Measurements from ENCODE around the gene DIRAS3. TPM values are rescaled to one million over a fixed set of nuclear protein-coding genes. Genes with fewer than 3 reads are reported as not detected.

DIRAS3 gene
- total RNA-seq, 1 experiment from 2014 or later: 1.9 TPM

- TF ChIP-seq FOSL1 (IDR thresholded peaks at IDR 0.05; ENCODE audit: low read depth): no peak
- TF ChIP-seq ZBTB33 (IDR thresholded peaks at IDR 0.05; ENCODE audit: extremely low read depth, insufficient replicate concordance, low read length): no peak
- no peak for TF ChIP-seq EZH2 (IDR thresholded peaks at IDR 0.05)
- no peak for TF ChIP-seq ZFX (IDR thresholded peaks at IDR 0.05)
Measured at GRCh38 chr1:68015971-68016370, 34.5 kb downstream of the DIRAS3 start (continued).

GRCh38 chr1:68015369-68015768 is 35.1 kb downstream of the DIRAS3 start:
- ChIA-PET RAD21 (ENCODE audit: low non-redundant PET in 1 of 2, low total read pairs in 2 of 2, uncharacterized antibody in 2 of 2, unreplicated experiment in 2 of 2) (no interaction called here), CTCF (interaction anchor here (1.9 kb wide), 1 partner anchor 165 kb away, joined by 6 read pairs; no protein-coding TSS in a partner anchor), POLR2A (no interaction called here)
- no peak overlapping the region for H2AFZ ChIP-seq (ENCODE audit: low read depth, low read length, poor library complexity, severe bottlenecking)
- no peaks in the 10 kb centered on the region for H3K4me1 ChIP-seq (ENCODE audit: control insufficient read depth in 1 of 2, insufficient read depth in 2 of 2, low read length in 2 of 2)
- no peaks in the 10 kb centered on the region for H3K9me3 ChIP-seq (ENCODE audit: control insufficient read depth in 1 of 2, insufficient read depth in 1 of 2, low read depth in 1 of 2, low read length in 2 of 2)
- H3K4me3 ChIP-seq (replicated peaks in 1 of 2; ENCODE audit: low read depth in 1 of 2, low read length in 2 of 2): no peak overlapping the region
- no peak overlapping the region for H3K4me2 ChIP-seq (ENCODE audit: low read length)
- no peaks in the 10 kb centered on the region for H3K79me2 ChIP-seq (ENCODE audit: insufficient read depth, low read length)
- no peak for ATAC-seq
- H3K27me3 ChIP-seq (ENCODE audit: insufficient read depth, low read length): no peaks in the 10 kb centered on the region
- no peaks in the 10 kb centered on the region for H3K36me3 ChIP-seq (ENCODE audit: control insufficient read depth in 1 of 2, insufficient read depth in 2 of 2, low read length in 2 of 2)
- no peak overlapping the region for H3K27ac ChIP-seq (ENCODE audit: low read depth, low read length)
- DNase-seq (ENCODE audit: low read depth, low spot score): no peak
- intact Hi-C loops (cut with micrococcal nuclease): loop anchor here (10.0 kb wide), 1 partner anchor 481 kb away; no protein-coding TSS in a partner anchor
- BruUV-seq (replicated peaks): no TSS peak
- H4K20me1 ChIP-seq (ENCODE audit: insufficient read depth): no peaks in the 10 kb centered on the region
- H3K9me2 ChIP-seq (ENCODE audit: insufficient read depth): no peaks in the 10 kb centered on the region
- no peak for TF ChIP-seq FOSL1 (IDR thresholded peaks at IDR 0.05; ENCODE audit: low read depth)
- no peak for TF ChIP-seq RAD21 (IDR thresholded peaks at IDR 0.05; ENCODE audit: low read depth)
- TF ChIP-seq ATF3 (IDR thresholded peaks at IDR 0.05): no peak
- no peak for TF ChIP-seq MAX (IDR thresholded peaks at IDR 0.05)
- TF ChIP-seq JUND (IDR thresholded peaks at IDR 0.05): no peak
- no peak for TF ChIP-seq POLR2A (IDR thresholded peaks at IDR 0.05; ENCODE audit: borderline replicate concordance, extremely low read depth, insufficient read depth, insufficient read length)
- no peak for TF ChIP-seq ZFX (IDR thresholded peaks at IDR 0.05)
- TF ChIP-seq EGR1 (IDR thresholded peaks at IDR 0.05; ENCODE audit: low read depth): no peak
- no peak for TF ChIP-seq ZNF274 (IDR thresholded peaks at IDR 0.05; ENCODE audit: low read depth, low read length)
- no peak for TF ChIP-seq SRF (IDR thresholded peaks at IDR 0.05; ENCODE audit: low read depth)
- no peak for TF ChIP-seq ELF1 (IDR thresholded peaks at IDR 0.05; ENCODE audit: borderline replicate concordance, low read depth)
- TF ChIP-seq SIN3A (IDR thresholded peaks at IDR 0.05; ENCODE audit: low read depth): no peak
- no peak for TF ChIP-seq ZBTB33 (IDR thresholded peaks at IDR 0.05; ENCODE audit: extremely low read depth, insufficient replicate concordance, low read length)
- H3K9ac ChIP-seq (ENCODE audit: low read length): no peak overlapping the region
